HCT116 (cell line): Measurements from ENCODE around the gene SYNE1. TPM values are rescaled to one million over a fixed set of nuclear protein-coding genes. Genes with fewer than 3 reads are reported as not detected.

ENCODE experiments used
- ATAC-seq: fragments of 200-7000 bp; cut with Tn5 transposase; 2 replicates; pipeline ENCODE4 v1.9.1; 2020; ENCODE audit warnings: mild to moderate bottlenecking, moderate library complexity
- BruUV-seq: library from RNA; stranded (reverse); fragments of 400-500 nt; replicated peaks from 2 replicates; lab custom pipeline; 2021; lab: Mats Ljungman, UMichigan
- CTCF ChIA-PET: fragments of 300-600 bp; sonication (Branson Sonifier 250); formaldehyde crosslinking; loops from one replicate; lab custom pipeline; 2021; ENCODE audit warnings: antibody characterized with exemption; lab: Charles Lee
- POLR2A ChIA-PET: fragments of 300-600, 350-600 bp; sonication (Branson Sonifier 250); formaldehyde crosslinking; loops from one replicate; lab custom pipeline; 2021; ENCODE audit warnings: antibody characterized with exemption; lab: Charles Lee
- RAD21 ChIA-PET, 2 experiments: fragments of 300-600 bp; sonication (Branson Sonifier 250); formaldehyde crosslinking; loops; one replicate each; lab custom pipeline; 2023; ENCODE audit warnings: low total read pairs in 2 of 2; ENCODE audit not compliant: uncharacterized antibody in 2 of 2, unreplicated experiment in 2 of 2, low non-redundant PET in 1 of 2; lab: Charles Lee
- DNase-seq: peaks from one replicate; pipeline ENCODE4 v3.0.0-alpha.2; 2010; ENCODE audit warnings: low read depth, low spot score
- H2AFZ ChIP-seq: fragments of 200-600 bp; shearing (Covaris generic), sonication (generic); 2 replicates; pipeline ENCODE4 v1.6.1; 2017; ENCODE audit warnings: low read depth, mixed run types, mixed read lengths, antibody characterized with exemption, low read length; ENCODE audit not compliant: poor library complexity, severe bottlenecking
- H3K27ac ChIP-seq: 2 replicates; pipeline ENCODE4 v1.5.1; 2012; ENCODE audit warnings: low read depth, low read length
- H3K27me3 ChIP-seq: fragments of 200-600 bp; sonication (generic); 2 replicates; pipeline ENCODE4 v1.6.1; 2016; ENCODE audit warnings: mixed run types, low read length, mixed read lengths; ENCODE audit not compliant: insufficient read depth
- H3K36me3 ChIP-seq, 2 experiments: fragments of 200-500 bp in 1 of 2; fragments of 200-600 bp in 1 of 2; sonication (Bioruptor generic) in 1 of 2; sonication (generic) in 1 of 2; 2 replicates each; pipeline versions ENCODE4 v1.5.1 to v1.6.1; 2014 to 2016; ENCODE audit warnings: low read length in 2 of 2, inconsistent platforms in 1 of 2, mixed read lengths in 1 of 2, mixed run types in 1 of 2; ENCODE audit not compliant: insufficient read depth in 2 of 2, control insufficient read depth in 1 of 2
- H3K4me1 ChIP-seq, 2 experiments: fragments of 200-600 bp in 1 of 2; sonication (generic) in 1 of 2; 2 replicates each; pipeline versions ENCODE4 v1.5.1 to v1.6.1; 2012 to 2017; ENCODE audit warnings: low read length in 2 of 2, inconsistent platforms in 1 of 2, mild to moderate bottlenecking in 1 of 2, mixed read lengths in 1 of 2, mixed run types in 1 of 2, moderate library complexity in 1 of 2; ENCODE audit not compliant: insufficient read depth in 2 of 2, control insufficient read depth in 1 of 2
- H3K4me2 ChIP-seq: fragments of 200-600 bp; sonication (generic); 2 replicates; pipeline ENCODE4 v1.6.1; 2017; ENCODE audit warnings: mixed run types, low read length, mixed read lengths
- H3K4me3 ChIP-seq, 2 experiments: fragments of 200-600 bp in 1 of 2; sonication (generic) in 1 of 2; replicated peaks in 1 of 2; 2 replicates each; pipeline ENCODE4 v1.5.1; 2011 to 2016; ENCODE audit warnings: low read length in 2 of 2, control low read depth in 1 of 2, low read depth in 1 of 2, mild to moderate bottlenecking in 1 of 2, mixed read lengths in 1 of 2, mixed run types in 1 of 2
- H3K79me2 ChIP-seq: fragments of 200-600 bp; sonication (generic); 2 replicates; pipeline ENCODE4 v1.6.1; 2017; ENCODE audit warnings: mild to moderate bottlenecking, mixed run types, low read length, moderate library complexity, mixed read lengths; ENCODE audit not compliant: insufficient read depth
- H3K9ac ChIP-seq: fragments of 200-600 bp; sonication (generic); 2 replicates; pipeline ENCODE4 v1.6.1; 2016; ENCODE audit warnings: low read length, mixed read lengths
- H3K9me2 ChIP-seq: fragments of 200-600 bp; sonication (generic), shearing (Covaris generic); 2 replicates; pipeline ENCODE4 v1.6.1; 2017; ENCODE audit warnings: mixed run types, mild to moderate bottlenecking, moderate library complexity; ENCODE audit not compliant: insufficient read depth
- H3K9me3 ChIP-seq, 2 experiments: fragments of 200-500 bp in 1 of 2; fragments of 200-600 bp in 1 of 2; sonication (Bioruptor generic) in 1 of 2; sonication (generic) in 1 of 2; 2 replicates each; pipeline ENCODE4 v1.6.1; 2014 to 2017; ENCODE audit warnings: low read length in 2 of 2, mixed read lengths in 2 of 2, inconsistent platforms in 1 of 2, low read depth in 1 of 2, mild to moderate bottlenecking in 1 of 2, mixed run types in 1 of 2, moderate library complexity in 1 of 2; ENCODE audit not compliant: control insufficient read depth in 1 of 2, insufficient read depth in 1 of 2
- H4K20me1 ChIP-seq: fragments of 200-600 bp; sonication (generic), shearing (Covaris generic); 2 replicates; pipeline ENCODE4 v1.6.1; 2017; ENCODE audit warnings: mixed run types, mild to moderate bottlenecking, moderate library complexity; ENCODE audit not compliant: insufficient read depth
- CTCF ChIP-seq, 3 experiments: fragments of 200-600 bp in 1 of 3; sonication (generic) in 1 of 3; IDR thresholded peaks in 2 of 3; conservative IDR thresholded peaks in 1 of 3; 2 replicates each; pipeline ENCODE4 v1.5.1; 2012 to 2017; ENCODE audit warnings: low read depth in 2 of 3, low read length in 2 of 3, antibody characterized with exemption in 1 of 3, borderline replicate concordance in 1 of 3, control low read depth in 1 of 3, mild to moderate bottlenecking in 1 of 3, mixed read lengths in 1 of 3, mixed run types in 1 of 3, moderate library complexity in 1 of 3; ENCODE audit not compliant: insufficient read depth in 1 of 3
- FOSL1 ChIP-seq: IDR thresholded peaks from 2 replicates; pipeline ENCODE4 v1.6.1; 2012; ENCODE audit warnings: low read depth
- RAD21 ChIP-seq: IDR thresholded peaks from 2 replicates; pipeline ENCODE4 v1.6.1; 2012; ENCODE audit warnings: low read depth, mild to moderate bottlenecking
- SIN3A ChIP-seq: IDR thresholded peaks from 2 replicates; pipeline ENCODE4 v1.6.1; 2012; ENCODE audit warnings: low read depth
- ZNF274 ChIP-seq: fragments of 200-500 bp; sonication (Bioruptor generic); IDR thresholded peaks from 2 replicates; pipeline ENCODE4 v1.6.1; 2014; ENCODE audit warnings: mild to moderate bottlenecking, low read depth, low read length, inconsistent platforms
- intact Hi-C: fragments of 100-400 bp; cut with micrococcal nuclease; formaldehyde crosslinking; loops from 2 replicates; pipeline ENCODE4 v1.10.0; 2022
- total RNA-seq: library from RNA; stranded (reverse); gene quantifications from one replicate; pipeline ENCODE4 v1.2.1, GENCODE V29; 2021; ENCODE audit not compliant: unreplicated experiment

SYNE1 gene
- total RNA-seq, 1 experiment from 2014 or later = 5.4 TPM

- Histone ChIP-seq H3K27me3 (no peaks in the 10 kb centered on the region), H3K4me1 (no peaks in the 10 kb centered on the region), H3K79me2 (no peaks in the 10 kb centered on the region), H3K4me3 (no peak overlapping the region), H3K9ac (no peak overlapping the region), H2AFZ (no peak overlapping the region), H3K9me2 (no peaks in the 10 kb centered on the region), H3K4me2 (no peak overlapping the region), H4K20me1 (no peaks in the 10 kb centered on the region), H3K36me3 (no peaks in the 10 kb centered on the region), H3K9me3 (no peaks in the 10 kb centered on the region), H3K27ac (no peak overlapping the region)
- TF ChIP-seq ZNF274 (no peak), SIN3A (no peak)
- CTCF ChIA-PET = interaction anchor here (0.9 kb wide), 1 partner anchor 61 kb away, joined by 3 read pairs; no protein-coding TSS in a partner anchor
- ATAC-seq (no peak), DNase-seq (no peak)
- RAD21 ChIA-PET = no interaction called here
- intact Hi-C loops = loop anchor here (10.0 kb wide), 1 partner anchor 397 kb away; no protein-coding TSS in a partner anchor
- BruUV-seq = no TSS peak
- POLR2A ChIA-PET = no interaction called here
Measured at GRCh38 chr6:152277826-152278329, 359.3 kb downstream of the SYNE1 start.

DNA sequence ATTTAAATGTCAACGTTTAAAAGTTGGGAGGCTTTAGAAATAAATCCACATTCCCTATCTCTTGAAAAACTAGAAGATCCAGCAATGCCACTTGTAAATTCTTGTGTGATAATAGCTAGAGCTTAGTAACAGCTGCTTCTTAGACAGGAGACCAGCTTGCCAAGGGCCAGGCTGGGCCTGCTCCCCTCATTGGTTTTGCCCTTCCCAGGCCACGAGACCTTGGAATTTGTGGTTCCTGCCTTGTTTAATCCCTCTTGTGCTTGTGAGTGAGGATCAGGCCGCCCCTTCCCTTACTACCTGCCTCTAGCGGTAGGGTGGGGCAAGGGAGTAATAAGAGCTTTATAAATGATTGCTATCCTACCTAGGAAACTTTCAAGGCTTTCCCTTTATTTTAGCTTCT lies 363.5 kb downstream of the SYNE1 start:
- ChIA-PET CTCF (no interaction called here), RAD21 (no interaction called here), POLR2A (no interaction called here)
- DNase-seq = no peak
- no peak overlapping the region for H3K27ac ChIP-seq
- intact Hi-C loops = loop anchor here (10.0 kb wide), 1 partner anchor 401 kb away; no protein-coding TSS in a partner anchor
- H2AFZ ChIP-seq = no peak overlapping the region
- no peak overlapping the region for H3K9ac ChIP-seq
- H3K4me1 ChIP-seq = no peaks in the 10 kb centered on the region
- no peaks in the 10 kb centered on the region for H3K79me2 ChIP-seq
- H3K4me2 ChIP-seq = no peak overlapping the region
- no peaks in the 10 kb centered on the region for H3K36me3 ChIP-seq
- H3K9me3 ChIP-seq = no peaks in the 10 kb centered on the region
- H3K27me3 ChIP-seq = no peaks in the 10 kb centered on the region
- no TSS peak for BruUV-seq
- ATAC-seq = no peak
- no peak overlapping the region for H3K4me3 ChIP-seq
- TF ChIP-seq RAD21 (no peak), FOSL1 (no peak), CTCF (IDR thresholded peaks at IDR 0.05 in 2 of 3, conservative IDR thresholded peaks at IDR 0.05 in 1 of 3; ENCODE audit: borderline replicate concordance in 1 of 3, insufficient read depth in 1 of 3, low read depth in 2 of 3, low read length in 2 of 3) (no peak)
- H3K9me2 ChIP-seq = no peaks in the 10 kb centered on the region
- no peaks in the 10 kb centered on the region for H4K20me1 ChIP-seq
